NK-92 (cell line): ENCODE data around the gene TP53RK.
"Not testable (repeated sequence)": the region's sequence is repeated elsewhere in the genome, so short reads cannot be mapped to it uniquely, and the experiment has no call there.

Experiments
- DNase-seq: peaks from one replicate; lab custom pipeline; 2025; ENCODE audit not compliant: unreplicated experiment; lab: John Stamatoyannopoulos, UW

TP53RK gene

GRCh38 chr20:46683939-46684750 lies 5.1 kb downstream of the TP53RK start:
- DNase-seq, result no peak

GRCh38 chr20:46683668-46683938 lies 5.6 kb downstream of the TP53RK start:
- no peak for DNase-seq

GRCh38 chr20:46683011-46683667 lies 6.1 kb downstream of the TP53RK start:
- no peak for DNase-seq

GRCh38 chr20:46682063-46682821 lies 7.0 kb downstream of the TP53RK start:
- DNase-seq, result no peak

- DNase-seq, result no peak
These were observed 8.0 kb downstream of the TP53RK start for GRCh38 chr20:46681032-46681854.

DNA sequence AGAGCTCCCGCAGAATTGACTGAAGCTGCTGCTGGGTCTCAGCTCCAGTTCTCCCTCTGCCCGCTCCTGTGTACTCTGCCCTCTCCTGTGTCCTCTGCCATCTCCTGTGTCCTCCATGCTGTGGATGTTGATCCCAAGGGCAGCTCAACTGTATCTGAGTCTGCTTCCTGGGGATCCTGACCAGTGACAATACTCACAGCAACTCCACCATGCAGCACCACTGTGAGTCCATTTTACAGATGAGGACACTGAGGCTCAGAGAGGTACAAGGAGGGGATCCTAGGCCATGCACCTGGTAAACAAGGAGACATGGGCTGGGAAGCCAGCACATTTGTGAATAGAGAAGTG lies 8.6 kb downstream of the TP53RK start:
- DNase-seq, result no peak

GRCh38 chr20:46678516-46678915 lies 10.7 kb downstream of the TP53RK start:
- DNase-seq, result no peak

- DNase-seq, result no peak
These were observed 11.6 kb downstream of the TP53RK start for GRCh38 chr20:46677608-46678007.

GRCh38 chr20:46676649-46677316 lies 12.5 kb downstream of the TP53RK start:
- DNase-seq, result not testable (repeated sequence)

DNA sequence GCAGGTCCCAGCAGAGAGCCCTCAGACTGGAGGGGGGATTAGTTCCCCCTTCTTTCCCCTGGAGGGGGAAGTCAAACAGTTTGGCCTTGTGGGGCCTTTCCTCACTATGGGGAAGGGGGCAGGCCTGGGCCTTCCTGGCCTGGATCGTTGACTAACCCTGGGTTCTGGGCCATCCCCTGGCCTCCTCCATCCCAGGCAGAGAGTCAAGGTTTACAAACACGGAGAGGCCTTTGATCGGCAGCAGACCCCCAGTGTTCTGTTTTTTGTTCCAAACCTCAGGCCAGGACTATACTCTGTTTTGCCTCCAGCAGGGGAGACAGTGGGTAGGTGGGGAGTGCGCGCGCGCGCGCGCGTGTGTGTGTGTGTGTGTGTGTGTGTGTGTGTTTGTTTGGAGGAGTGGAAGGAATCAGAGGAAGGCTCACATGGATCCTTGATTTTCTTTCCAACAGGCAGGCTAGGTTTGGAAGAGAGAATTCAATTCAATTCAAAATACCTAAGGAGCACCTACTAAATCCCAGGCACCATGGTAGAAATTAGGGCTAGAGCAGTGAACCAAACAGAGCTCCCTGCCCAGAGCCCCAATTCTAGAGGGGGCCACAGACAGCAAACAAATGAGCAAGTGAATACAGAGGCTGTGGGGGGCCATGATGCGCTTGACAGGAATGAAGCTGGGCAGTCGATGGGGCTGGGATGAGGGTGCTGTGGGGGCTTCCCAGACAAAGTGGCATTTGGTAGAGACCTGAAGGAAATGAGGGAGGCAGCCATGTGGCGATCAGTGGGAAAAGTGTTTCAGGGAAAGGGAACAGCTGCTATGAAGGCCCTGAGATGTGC lies 14.8 kb downstream of the TP53RK start:
- DNase-seq, result no peak

- no peak for DNase-seq
These were observed 15.6 kb downstream of the TP53RK start for GRCh38 chr20:46673394-46674252.

DNA sequence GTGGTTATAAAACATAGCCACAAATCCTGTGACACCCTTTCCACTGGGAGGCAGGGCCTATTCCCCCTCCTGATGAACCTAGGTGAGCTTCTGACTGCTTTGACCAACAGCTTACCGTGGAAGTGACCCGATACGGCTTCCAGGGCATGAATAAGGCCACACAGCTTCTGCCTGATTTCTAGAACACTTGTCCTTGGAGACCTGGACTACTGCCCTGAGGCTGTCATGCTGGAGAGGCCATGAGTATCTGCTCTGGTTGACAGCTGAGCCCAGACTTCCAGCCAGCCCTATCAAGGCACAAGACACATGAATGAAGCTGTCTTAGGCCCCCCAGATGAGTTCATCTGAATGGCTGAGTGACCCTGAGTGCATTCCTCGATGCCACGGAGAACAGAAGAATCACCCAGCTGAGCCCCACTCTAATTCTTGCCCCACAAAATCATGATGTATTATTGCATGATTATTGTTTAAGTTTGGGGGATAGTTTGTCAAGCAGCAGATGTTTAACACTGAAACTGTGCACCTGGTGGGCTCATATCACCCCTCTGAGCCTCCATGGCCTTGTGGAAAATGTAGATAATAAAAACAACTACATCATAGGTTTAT lies 16.6 kb downstream of the TP53RK start:
- no peak for DNase-seq

DNA sequence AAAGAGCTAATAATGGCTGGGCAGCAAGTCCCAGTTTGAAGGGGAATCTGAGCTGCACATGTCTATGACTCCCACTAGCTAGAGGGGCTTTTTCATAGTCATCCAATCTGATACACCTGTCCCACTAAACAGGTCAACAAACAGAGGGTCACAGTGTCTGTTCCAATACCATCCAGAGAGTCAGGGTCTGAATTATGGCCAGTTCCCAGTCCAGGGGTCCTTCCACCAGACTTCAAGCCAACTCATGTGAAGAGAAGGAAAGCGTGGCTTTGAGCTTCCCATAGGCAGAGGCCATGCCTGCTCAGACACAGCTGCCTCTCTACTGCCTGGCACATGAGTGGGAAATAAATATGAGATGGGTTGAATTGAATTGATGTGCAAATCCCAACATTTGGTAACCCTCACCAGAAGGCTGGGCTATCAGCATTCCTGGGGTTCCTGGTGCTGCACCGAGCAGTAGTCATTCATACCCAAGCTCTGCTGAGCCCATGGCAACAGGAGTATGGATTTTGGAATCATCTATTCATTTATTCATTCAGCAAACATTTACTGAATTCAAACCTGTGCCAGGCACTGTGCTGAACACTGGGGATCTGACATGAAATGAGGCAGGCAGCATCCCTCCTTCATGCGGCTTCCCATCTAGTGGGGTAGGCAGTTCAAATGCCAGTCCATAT lies 17.2 kb downstream of the TP53RK start:
- no peak for DNase-seq

GRCh38 chr20:46670585-46671584 lies 18.4 kb downstream of the TP53RK start:
- no peak for DNase-seq

DNA sequence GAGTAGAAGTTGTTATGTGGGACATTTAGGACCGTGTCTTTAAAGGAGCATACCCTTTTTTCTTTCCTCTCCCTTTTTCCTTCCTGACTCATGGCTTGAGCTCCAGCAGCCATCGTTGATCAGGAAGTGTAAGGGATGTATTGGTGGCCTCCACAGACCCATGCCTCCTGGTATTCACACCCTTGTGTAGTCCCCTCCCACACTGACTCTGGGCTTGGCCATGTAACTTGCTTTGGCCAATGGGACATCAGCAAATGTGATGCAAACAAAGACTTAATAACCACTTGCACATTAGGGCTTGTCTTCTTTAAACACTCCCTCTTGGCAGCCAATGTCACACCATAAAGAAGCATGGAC lies 19.0 kb downstream of the TP53RK start:
- no peak for DNase-seq

DNA sequence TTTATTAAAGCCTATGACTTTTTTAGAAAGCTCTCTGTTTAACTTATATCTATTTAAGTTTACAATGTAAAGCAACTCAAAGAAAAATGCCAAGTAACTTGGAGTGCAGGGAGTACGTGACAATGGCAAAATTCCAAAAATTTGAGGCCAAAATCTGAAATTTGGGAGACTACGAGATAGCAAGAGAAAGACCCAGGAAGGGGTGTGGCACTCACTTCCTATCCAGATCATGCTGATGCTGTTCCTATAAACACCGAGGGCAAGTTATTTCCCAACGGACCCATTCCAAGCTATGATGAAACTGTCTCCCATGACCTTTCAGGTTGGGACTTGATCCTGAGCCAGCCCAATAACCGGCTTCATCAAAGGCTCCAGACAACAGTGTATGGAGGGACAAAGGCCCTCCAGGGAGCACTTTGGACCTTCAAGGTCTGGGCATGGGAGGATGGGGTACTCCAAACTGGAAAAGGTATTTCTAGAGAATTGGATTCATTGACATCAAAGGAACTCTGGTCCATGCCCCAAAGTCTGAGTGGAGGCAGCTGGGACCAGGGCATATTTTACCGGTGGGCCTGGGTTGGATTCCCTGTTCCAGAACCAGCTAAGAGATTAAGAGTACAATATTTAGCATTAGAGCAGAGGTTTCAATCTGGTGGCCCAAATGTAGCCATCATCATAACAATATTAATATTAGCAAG lies 22.3 kb downstream of the TP53RK start:
- no peak for DNase-seq
